Naive B cell (primary cell): ENCODE results near the gene CXXC5. TPM values are rescaled to one million over a fixed set of nuclear protein-coding genes. Genes with fewer than 3 reads are reported as not detected.

Experiments used
- ATAC-seq, 2 donors: fragments of 150-1000 bp; cut with Tn5 transposase; 2 replicates each; pipeline ENCODE4 v1.10.0; 2021; ENCODE audit warnings: low read depth in 2 of 2, mild to moderate bottlenecking in 2 of 2, moderate library complexity in 2 of 2
- DNase-seq: peaks from one replicate; pipeline ENCODE4 v3.0.0; 2022
- H3K27ac Mint-ChIP-seq, 6 donors: one replicate each; pipeline ENCODE4 v1.8.0; 2020 to 2022; ENCODE audit warnings: mild to moderate bottlenecking in 6 of 6, mixed read lengths in 6 of 6, moderate library complexity in 5 of 6, inconsistent platforms in 2 of 6
- H3K27me3 Mint-ChIP-seq, 3 donors: one replicate each; pipeline ENCODE4 v1.8.0; 2021 to 2022; ENCODE audit warnings: mixed read lengths in 3 of 3, mild to moderate bottlenecking in 1 of 3
- H3K36me3 Mint-ChIP-seq, 2 donors: one replicate each; pipeline ENCODE4 v1.8.0; 2020 to 2022; ENCODE audit warnings: mixed read lengths in 2 of 2, inconsistent platforms in 1 of 2, mild to moderate bottlenecking in 1 of 2
- H3K4me1 Mint-ChIP-seq, 3 donors: one replicate each; pipeline ENCODE4 v1.8.0; 2020 to 2022; ENCODE audit warnings: mixed read lengths in 3 of 3, inconsistent platforms in 1 of 3, mild to moderate bottlenecking in 1 of 3, moderate library complexity in 1 of 3
- H3K4me3 Mint-ChIP-seq, 8 donors: one replicate each; pipeline ENCODE4 v1.8.0; 2020 to 2022; ENCODE audit warnings: mild to moderate bottlenecking in 8 of 8, mixed read lengths in 8 of 8, moderate library complexity in 8 of 8, inconsistent platforms in 2 of 8
- H3K9me3 Mint-ChIP-seq, 7 donors: one replicate each; pipeline ENCODE4 v1.8.0; 2020 to 2022; ENCODE audit warnings: mixed read lengths in 7 of 7, mild to moderate bottlenecking in 5 of 7, inconsistent platforms in 2 of 7, moderate library complexity in 1 of 7
- polyA plus RNA-seq, 6 donors: library from polyadenylated mRNA; unstranded; fragments of 300-500 nt; fragmentation: Illumina TruSeq; gene quantifications; one replicate each; pipeline ENCODE4 v1.2.3, GENCODE V29; 2021; ENCODE audit warnings: low read depth in 6 of 6

The CXXC5 gene
- polyA plus RNA-seq, 6 donors from 2014 or later, result 351 to 547 (median 399) TPM

DNA sequence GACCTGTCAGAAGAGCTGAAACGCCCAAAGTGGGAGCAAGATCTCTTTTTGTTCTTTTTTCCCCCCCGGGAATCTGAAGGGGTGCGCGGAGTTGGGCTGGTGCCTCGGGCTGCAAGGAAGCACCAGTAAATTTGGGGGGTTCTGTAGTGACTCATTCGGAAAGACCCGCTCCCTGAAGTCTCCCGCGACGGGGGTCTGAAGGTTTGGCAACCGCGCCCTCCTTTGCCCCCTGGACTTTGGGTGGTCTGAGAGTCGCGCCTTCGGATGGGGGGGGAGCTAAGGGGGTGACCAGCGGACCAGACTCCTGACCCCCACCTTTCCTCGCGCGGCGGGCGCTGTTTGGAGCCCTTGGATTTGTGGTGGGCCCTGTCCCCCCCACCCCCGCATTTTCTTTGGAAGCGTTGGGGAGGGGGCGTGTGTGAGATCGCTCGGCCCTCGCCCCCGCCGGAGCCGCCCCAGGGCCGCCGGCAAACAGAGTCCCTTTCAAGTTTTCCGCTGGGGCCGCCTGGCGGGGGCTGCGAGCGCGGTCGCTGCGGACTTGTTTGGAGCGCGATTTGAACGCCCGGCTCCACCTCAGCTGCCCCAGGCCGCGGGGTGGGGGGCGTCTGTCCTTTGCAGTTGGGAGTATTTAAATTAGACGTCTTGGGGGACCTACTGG lies 2.0 kb downstream of the CXXC5 start:
- peak overlapping the region; percentile 83 to 99 (median 98) for H3K4me3 Mint-ChIP-seq
- DNase-seq, result no peak
- no peaks in the 10 kb centered on the region for H3K27me3 Mint-ChIP-seq
- H3K4me1 Mint-ChIP-seq, result peaks cover 55 to 71% (median 69%) of the 10 kb centered on the region in 3 donors
- peak overlapping the region; percentile 88 to 99 (median 96) for H3K27ac Mint-ChIP-seq
- no peak for ATAC-seq
- H3K9me3 Mint-ChIP-seq, result no peaks in the 10 kb centered on the region
- peaks cover 0 to 6% of the 10 kb centered on the region in 2 donors for H3K36me3 Mint-ChIP-seq

DNA sequence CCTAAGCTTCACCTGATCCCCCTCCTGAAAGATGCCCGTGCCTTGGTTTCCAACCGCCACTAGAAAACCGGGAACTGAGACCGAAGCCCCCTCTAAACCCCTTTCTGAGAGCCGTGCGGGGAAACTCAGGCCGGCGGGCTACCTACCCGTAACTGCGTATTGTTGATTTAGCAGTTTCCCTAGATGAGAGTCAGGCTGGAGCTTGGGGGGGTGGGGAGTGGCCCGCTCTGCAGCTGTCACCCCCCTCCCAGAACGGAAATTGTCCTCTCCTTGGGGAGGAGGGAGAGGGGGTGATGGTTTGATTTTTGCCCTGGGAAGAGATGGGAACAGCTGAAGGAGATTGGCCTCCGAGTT lies 2.5 kb downstream of the CXXC5 start:
- Mint-ChIP-seq H3K4me3 (peak overlapping the region; percentile 78 to 99 (median 98)), H3K27ac (peak overlapping the region; percentile 44 to 94 (median 92)), H3K9me3 (no peaks in the 10 kb centered on the region), H3K27me3 (no peaks in the 10 kb centered on the region), H3K36me3 (peaks cover 0 to 6% of the 10 kb centered on the region in 2 donors), H3K4me1 (peaks cover 58 to 70% (median 69%) of the 10 kb centered on the region in 3 donors)
- ATAC-seq, result no peak
- DNase-seq, result no peak

DNA sequence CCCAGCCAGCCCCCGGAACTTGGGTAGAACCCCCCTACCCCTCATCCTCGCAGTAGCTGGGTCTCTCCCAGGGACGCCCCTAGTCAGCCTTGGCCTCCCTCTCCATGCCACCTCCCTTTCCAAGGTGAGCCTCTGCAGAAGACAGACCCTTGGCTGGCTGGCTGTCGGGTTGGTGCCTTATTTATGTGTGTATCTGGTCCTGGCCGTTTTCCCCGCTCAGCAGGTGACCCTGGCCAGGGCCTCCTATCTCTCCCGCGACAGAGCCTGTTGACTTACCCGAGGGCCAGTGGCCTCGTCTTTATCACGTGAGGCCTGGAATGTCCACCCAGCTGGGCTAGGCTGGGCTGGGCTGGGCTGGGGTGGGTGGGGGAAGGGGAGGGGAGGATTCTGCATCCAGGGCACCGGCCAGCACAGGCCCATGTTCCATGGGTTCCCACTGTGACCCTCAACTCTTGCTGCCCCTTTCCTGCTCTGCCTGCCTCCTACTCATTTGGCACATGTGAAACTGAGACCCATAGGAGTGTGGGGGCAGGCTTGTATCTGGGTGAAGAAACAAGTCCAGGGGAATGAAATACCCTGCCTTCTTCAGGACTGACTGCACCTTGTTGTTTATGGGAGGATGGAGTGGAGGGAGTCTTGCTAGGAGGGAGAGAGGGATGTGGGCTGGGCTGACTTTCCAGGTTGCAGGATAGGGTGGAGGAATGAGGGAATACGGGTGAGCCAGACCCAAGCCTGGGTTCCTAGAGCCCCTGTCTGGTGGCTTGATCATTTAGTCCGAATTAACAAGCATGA lies 3.1 kb downstream of the CXXC5 start:
- Mint-ChIP-seq H3K4me1 (peaks cover 60 to 71% (median 69%) of the 10 kb centered on the region in 3 donors), H3K27ac (peak overlapping the region; percentile 86 to 96 (median 94)), H3K9me3 (no peaks in the 10 kb centered on the region), H3K36me3 (peaks cover 0 to 6% of the 10 kb centered on the region in 2 donors), H3K27me3 (no peaks in the 10 kb centered on the region), H3K4me3 (peak overlapping the region; percentile 78 to 99 (median 98))
- ATAC-seq (no peak), DNase-seq (no peak)

DNA sequence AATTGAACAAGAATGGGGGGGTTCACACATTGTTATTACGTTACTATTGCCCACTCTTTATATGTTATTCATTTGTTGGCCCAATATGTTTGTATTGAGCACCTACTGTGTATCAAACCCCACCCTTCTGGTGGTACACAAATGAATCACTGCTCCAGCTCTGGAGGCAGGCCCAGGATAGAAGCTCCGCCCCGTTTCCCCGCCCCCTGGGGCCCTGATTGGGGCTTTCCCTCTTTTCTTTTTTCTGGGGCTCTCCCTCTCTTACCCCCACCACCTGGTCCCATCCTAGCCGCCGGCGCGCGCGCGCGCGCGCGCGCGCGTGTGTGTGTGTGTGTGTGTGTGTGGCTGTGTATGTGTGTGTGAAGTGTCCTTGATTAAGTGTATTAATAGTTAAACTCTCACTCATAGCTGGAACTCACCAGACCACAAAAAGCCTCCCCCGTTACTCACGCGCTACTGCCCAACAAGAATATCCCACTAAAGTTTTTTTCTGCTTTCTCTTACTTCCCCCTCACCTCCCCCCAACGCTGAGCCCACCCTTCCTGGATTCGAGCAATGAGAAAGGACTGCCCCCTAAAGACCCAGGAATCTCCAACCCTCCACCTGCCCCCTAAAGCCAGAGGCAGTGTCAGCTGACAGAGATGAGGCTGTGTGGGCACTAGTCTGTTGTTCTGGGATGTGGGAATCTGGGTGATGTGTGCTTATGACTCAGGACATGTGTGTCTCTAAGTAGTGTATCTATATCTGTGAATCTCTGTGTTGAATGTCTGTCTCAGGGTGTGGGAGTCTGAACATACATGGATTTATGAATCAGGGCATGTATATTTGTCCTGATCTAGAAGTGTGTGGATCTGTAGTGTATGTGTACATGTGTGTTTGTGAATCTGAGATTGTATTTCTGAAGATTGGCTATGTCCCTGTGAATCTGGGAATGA lies 4.0 kb downstream of the CXXC5 start:
- Mint-ChIP-seq H3K36me3 (peaks cover 0 to 6% of the 10 kb centered on the region in 2 donors), H3K9me3 (no peaks in the 10 kb centered on the region), H3K27me3 (no peaks in the 10 kb centered on the region), H3K4me3 (peak overlapping the region; percentile 78 to 99 (median 96)), H3K27ac (peak overlapping the region; percentile 86 to 96 (median 94)), H3K4me1 (peaks cover 63 to 71% (median 69%) of the 10 kb centered on the region in 3 donors)
- peak; percentile 44 to 60 for ATAC-seq
- DNase-seq, result peak; percentile 86

DNA sequence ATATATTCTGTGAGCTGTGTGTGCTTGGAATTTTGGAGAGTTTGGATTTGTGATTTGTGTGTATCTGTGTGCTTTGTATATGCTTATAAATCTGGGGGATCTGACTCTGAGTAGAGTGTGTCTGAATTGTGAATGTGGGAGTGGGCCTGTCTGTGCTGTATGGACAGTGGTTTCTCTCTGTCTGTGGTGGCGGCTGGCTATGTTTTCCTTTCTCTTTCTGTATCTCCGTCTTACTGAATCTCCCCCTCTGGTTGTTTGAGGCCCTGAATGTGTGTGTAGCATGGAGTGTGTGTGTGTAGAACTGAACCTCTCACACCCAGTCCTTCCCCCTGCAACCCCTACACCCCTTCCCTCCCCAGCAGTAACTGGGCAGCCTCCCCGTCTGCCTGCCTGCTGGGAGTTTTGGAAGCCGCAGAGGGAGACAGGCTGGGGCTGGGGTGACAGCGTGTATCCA lies 4.7 kb downstream of the CXXC5 start:
- DNase-seq (peak; percentile 70), ATAC-seq (peak; percentile 31 to 32)
- Mint-ChIP-seq H3K4me3 (peak overlapping the region; percentile 78 to 99 (median 96)), H3K36me3 (peaks cover 0 to 6% of the 10 kb centered on the region in 2 donors), H3K4me1 (peaks cover 70 to 76% (median 71%) of the 10 kb centered on the region in 3 donors), H3K9me3 (no peaks in the 10 kb centered on the region), H3K27me3 (no peaks in the 10 kb centered on the region), H3K27ac (peak overlapping the region; percentile 86 to 96 (median 94))

DNA sequence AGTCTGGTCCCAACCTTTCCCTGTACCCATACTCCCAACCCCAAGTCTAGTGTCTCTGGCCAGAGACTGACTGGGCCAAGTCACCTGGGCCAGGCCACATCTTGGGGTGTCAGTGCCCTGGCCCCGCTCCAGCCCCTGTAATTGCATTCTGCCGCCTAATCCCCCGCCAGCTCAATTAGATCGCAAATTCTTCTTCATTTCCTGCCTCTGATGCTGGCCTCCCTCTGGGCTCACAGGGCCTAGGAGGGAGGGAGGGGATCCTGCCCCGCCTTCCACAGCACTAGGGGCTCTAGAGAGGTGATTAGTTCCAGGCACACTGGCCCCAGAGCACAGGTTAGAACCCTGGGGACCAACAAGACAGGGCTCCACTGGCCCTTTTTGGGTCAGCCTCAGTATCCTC lies 5.5 kb downstream of the CXXC5 start:
- peaks cover 0 to 6% of the 10 kb centered on the region in 2 donors for H3K36me3 Mint-ChIP-seq

DNA sequence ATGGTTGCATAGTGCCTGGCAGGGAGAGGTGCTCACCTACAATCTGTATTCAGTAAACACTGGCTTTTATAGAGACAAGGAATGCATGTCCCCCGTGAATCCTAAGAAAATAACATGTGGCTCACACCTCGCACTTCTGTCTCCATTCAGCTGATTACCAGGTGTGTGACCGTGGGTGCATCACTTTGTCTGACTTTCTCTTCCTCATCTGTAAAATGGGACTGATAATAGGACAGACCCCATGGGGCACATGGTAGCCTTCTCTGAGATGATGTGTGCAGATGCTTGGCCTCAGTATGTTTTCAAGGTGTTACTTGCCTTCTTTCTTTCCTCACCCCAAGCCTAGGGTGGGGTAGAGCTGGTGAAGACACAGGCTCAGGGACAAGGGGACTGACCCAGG lies 6.3 kb downstream of the CXXC5 start:
- ATAC-seq (peak in 1 of 2 donors; percentile 5), DNase-seq (no peak)
- Mint-ChIP-seq H3K9me3 (no peaks in the 10 kb centered on the region), H3K4me3 (peak overlapping the region; percentile 74 to 99 (median 90)), H3K27me3 (no peaks in the 10 kb centered on the region), H3K27ac (peak overlapping the region; percentile 31 to 96 (median 92)), H3K36me3 (peaks cover 0 to 5% of the 10 kb centered on the region in 2 donors), H3K4me1 (peaks cover 84 to 93% (median 85%) of the 10 kb centered on the region in 3 donors)

More for the DNA sequence above, 5.5 kb downstream of the CXXC5 start:
- no peak for DNase-seq
- ATAC-seq, result no peak
- peak overlapping the region; percentile 78 to 99 (median 90) for H3K4me3 Mint-ChIP-seq
- H3K9me3 Mint-ChIP-seq, result no peaks in the 10 kb centered on the region
- H3K27ac Mint-ChIP-seq, result peak overlapping the region; percentile 66 to 94 (median 88)
- H3K27me3 Mint-ChIP-seq, result no peaks in the 10 kb centered on the region
- H3K4me1 Mint-ChIP-seq, result peaks cover 77 to 84% (median 78%) of the 10 kb centered on the region in 3 donors

DNA sequence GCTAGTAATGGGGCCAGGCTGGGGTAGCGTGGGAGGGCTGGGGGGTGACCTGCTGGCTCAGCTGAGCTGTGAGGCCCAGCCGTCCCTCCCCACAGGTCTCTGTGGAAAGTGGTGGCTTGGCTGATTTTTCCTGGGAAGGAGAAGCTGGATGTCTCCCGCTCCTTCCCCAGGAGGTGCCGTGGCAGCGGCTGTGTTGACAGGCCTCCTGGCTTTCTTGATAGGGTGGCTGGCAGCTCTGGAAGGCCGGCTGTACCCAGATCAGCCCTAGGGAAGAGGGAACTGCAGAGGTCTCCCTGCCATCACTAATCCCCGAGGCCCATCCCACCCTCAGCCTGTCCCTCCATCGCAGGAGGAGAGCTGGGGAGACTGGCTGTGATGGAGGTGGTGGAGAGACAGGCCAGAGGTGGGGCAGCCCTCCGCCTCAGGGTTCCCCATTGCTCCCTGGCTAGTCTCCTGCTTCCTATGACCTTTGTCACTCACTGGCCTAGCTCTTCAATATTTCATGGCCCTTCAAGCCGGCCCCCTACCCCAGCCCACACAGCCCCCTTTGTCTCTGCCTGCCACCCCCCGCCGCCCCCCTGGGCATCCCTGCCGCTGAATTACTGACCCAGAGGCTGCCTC lies 6.8 kb downstream of the CXXC5 start:
- no peaks in the 10 kb centered on the region for H3K9me3 Mint-ChIP-seq
- ATAC-seq, result no peak
- no peaks in the 10 kb centered on the region for H3K36me3 Mint-ChIP-seq
- H3K27me3 Mint-ChIP-seq, result no peaks in the 10 kb centered on the region
- DNase-seq, result no peak
- peak overlapping the region; percentile 39 to 99 (median 81) for H3K4me3 Mint-ChIP-seq
- H3K4me1 Mint-ChIP-seq, result peaks cover 84 to 98% (median 86%) of the 10 kb centered on the region in 3 donors
- peak overlapping the region in 5 of 6 donors; percentile 89 to 96 (median 94) for H3K27ac Mint-ChIP-seq

DNA sequence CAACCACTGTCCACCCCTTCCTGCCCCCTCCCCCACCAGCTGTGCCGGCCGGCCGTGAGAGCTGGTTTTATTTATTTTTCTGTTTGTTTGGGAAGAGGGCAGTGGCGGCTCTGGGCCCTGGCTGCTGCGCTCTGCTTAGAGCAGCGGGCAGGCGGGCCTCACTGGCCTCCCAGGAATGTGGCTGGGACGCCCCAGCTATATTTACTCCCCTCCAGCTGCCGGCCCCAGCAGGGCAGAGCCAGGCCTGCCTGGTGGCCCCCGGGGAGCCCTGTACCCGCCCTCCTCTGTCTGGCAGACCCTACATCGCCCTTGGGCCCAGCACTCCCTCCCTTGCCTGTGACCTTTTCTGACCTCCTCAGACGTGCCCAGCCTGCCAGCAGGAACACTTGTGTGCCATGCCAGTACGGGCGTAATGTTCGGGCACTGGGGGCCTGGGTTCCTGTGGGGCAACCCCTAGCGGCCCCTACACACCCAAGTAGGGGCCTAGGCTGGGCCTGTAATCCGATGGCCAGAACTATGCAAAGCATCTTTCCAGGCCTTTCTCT lies 7.7 kb downstream of the CXXC5 start:
- Mint-ChIP-seq H3K4me1 (peaks cover 81 to 96% (median 91%) of the 10 kb centered on the region in 3 donors), H3K9me3 (no peaks in the 10 kb centered on the region), H3K36me3 (no peaks in the 10 kb centered on the region), H3K27me3 (no peaks in the 10 kb centered on the region), H3K27ac (peak overlapping the region in 4 of 6 donors; percentile 70 to 98 (median 94)), H3K4me3 (peak overlapping the region in 7 of 8 donors; percentile 6 to 99 (median 71))
- ATAC-seq (no peak), DNase-seq (no peak)

DNA sequence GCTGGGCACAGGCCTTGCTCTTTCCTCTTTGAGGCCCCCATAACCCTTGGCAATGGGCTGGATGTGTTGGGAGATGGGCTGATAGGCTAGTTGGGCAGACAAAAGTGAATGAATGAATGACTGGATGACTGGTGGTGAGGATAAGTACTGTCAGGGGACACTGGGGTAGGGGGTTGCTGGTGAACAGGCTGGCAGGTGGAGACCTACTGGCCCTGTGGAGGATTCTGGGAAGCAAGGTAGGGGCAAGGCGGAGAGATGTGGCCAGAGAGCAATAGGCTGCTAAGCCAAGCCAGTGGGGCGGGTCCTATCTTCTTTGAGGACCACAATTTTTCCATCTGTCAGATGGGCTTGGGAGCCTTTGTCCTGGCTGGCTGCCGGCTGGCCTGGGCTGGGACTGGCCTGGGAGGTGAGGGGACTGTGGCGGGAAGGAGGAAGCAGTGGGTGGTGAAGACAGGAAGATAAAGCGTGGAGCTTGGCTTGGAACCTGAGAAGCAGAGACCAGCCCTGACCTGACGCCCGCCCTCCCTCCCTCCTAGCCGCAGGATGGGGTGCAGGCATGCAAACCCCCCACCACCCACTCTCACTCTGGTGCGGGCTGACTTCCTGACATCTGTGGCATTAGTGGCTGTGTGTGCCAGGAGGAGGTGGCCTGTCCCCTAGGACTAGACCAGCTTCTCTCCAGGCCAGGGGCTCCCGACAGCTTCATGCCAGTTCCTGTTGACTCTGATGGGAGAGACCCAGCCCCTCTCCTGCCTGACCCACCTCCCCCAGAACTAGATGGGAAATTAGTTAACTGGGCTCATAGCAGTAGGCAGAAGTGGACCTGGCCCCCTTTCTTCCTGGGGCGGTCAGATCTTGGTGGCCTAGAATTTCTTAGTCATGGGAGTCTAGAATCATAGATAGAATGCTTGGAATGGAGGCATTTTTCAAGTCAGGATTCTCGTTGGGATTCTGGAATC lies 9.5 kb downstream of the CXXC5 start:
- Mint-ChIP-seq H3K9me3 (no peaks in the 10 kb centered on the region), H3K4me3 (peak overlapping the region; percentile 75 to 99 (median 83)), H3K36me3 (no peaks in the 10 kb centered on the region), H3K4me1 (peaks cover 82 to 95% (median 91%) of the 10 kb centered on the region in 3 donors), H3K27me3 (no peaks in the 10 kb centered on the region), H3K27ac (peak overlapping the region; percentile 44 to 97 (median 79))
- ATAC-seq, result no peak
- no peak for DNase-seq

DNA sequence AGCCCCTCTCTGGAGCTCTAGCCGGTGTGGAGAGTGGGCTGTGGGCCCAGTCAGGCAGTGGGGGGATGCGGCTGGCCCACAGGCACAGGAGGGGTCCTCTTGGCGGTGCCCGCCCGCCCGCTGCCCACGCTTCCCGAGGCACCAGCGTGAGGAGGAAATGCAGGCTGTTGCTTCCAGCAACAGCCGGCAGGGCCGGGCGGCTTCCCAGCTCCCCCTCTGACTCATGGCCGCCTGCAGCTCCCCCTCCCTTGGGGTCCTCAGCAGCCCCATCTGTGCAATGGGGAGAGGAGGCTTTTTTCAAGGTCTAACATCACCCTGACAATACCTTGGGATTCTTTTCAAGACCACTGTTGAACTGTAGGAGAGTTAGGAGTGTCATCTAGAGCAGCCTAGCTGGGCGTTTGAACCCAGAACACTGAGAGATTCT lies 10.4 kb downstream of the CXXC5 start:
- peaks cover 84 to 95% (median 91%) of the 10 kb centered on the region in 3 donors for H3K4me1 Mint-ChIP-seq
- peak overlapping the region in 5 of 6 donors; percentile 78 to 97 (median 94) for H3K27ac Mint-ChIP-seq
- peak overlapping the region; percentile 75 to 99 (median 86) for H3K4me3 Mint-ChIP-seq
- H3K36me3 Mint-ChIP-seq, result no peaks in the 10 kb centered on the region
- no peak for ATAC-seq
- H3K27me3 Mint-ChIP-seq, result no peaks in the 10 kb centered on the region
- no peak for DNase-seq
- no peaks in the 10 kb centered on the region for H3K9me3 Mint-ChIP-seq
